Ecto neural progenitor cell (in vitro differentiated cells): ENCODE measurements around the gene ITK.
A peak's percentile ranks its signal among the peaks of the same experiment; 100 is the strongest.

ENCODE experiments used
- DNase-seq: peaks from one replicate; pipeline ENCODE4 v3.0.0-alpha.2; 2018; ENCODE audit warnings: low spot score

The ITK gene

GRCh38 chr5:157248821-157249470 lies 68.3 kb downstream of the ITK start:
- no peak for DNase-seq

DNA sequence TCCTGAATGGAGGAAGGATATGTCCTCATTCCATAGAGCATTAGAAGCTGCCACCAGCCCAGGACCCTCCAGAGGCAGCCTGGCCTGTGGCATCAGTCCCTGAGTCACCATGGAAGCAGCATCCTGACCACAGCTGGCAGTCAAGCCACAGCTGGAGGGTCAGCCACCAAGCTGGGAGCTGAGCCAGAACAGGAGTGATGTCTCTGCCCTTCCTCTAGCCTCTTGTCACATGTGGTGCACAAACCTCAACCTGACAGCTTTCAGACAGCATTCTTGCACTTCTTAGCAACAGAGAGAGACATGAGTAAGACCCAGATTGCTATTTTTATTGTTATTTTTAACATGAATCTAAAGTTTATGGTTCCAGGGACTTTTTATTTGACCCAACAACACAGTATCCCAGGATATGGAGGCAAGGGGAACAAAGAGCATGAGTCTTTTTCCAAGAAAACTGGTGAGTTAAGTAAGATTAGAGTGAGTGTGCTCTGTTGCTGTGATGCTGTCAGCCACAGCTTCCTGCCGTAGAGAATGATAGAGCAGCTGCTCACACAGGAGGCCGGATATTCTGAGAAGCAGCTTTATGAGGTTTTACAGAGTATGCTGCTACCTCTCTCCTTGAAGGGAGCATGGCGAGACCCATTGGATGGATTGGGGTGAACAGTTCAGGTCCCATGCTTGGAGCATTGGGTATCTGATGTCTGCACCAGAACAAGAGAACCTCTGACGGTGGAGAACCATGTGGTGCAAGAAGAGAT lies 72.2 kb downstream of the ITK start:
- no peak for DNase-seq

GRCh38 chr5:157253547-157253946 lies 72.9 kb downstream of the ITK start:
- peak; percentile 62 for DNase-seq

GRCh38 chr5:157258450-157258849 lies 77.8 kb downstream of the ITK start:
- no peak for DNase-seq

DNA sequence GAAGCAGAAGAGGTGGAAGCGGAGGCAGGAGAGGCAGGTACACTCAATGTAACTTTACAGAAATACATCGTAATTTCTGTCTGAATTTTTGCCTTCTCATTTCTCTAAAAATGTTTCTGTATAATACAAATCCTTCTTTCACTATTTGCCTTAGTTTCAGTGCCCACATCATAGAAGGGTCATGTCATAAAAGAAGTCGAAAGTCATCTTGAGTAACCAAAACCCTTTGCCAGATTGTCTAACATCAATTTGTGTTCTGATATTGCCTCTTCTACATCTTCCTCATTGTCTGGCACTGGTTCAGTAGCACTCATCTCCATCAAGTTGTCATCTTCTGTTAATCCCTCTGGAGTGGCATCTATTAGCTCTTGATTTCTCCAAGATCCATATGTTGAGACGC lies 79.1 kb downstream of the ITK start:
- DNase-seq: no peak

DNA sequence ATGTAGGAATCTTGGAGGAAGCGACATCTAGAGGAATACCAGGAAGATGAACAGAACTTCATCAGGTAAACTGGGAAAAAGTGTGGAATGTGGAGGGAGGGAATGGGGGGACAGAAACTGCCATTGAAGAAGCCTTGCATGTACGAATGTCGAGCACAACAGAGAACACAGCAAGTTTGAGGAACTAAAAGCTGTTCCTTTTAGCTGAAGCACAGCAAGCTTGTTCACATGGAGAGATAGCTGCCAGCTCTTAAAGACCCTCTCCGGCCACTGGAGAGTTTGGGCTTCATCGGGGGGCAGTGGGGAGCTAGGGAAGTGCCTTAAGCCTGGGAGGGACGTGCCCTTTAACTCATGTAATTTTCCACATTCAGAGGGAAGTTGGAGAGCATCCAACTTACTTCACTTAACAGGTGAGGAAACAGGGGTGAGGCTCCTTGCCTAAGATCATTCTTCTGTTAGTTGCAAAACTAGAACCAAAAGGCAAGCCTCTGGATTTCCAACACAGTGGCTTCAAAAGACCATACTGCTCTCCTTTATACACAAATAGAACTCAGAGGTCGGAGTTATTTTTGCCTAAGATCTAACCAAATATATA lies 83.0 kb downstream of the ITK start:
- DNase-seq: no peak

GRCh38 chr5:157265714-157266285 lies 85.2 kb downstream of the ITK start, which contains the start of gene CYFIP2:
TSS of gene CYFIP2 (plus strand) at chr5:157266123. CDS start at chr5:157285362, 19,239 bp downstream.
- peak; percentile 84 for DNase-seq

- DNase-seq: peak; percentile 73
Observed at GRCh38 chr5:157266286-157267007, 85.8 kb downstream of the ITK start.

GRCh38 chr5:157267025-157267424 lies 86.4 kb downstream of the ITK start:
- DNase-seq: no peak

- DNase-seq: no peak
Observed at GRCh38 chr5:157267761-157268480, 87.3 kb downstream of the ITK start.

DNA sequence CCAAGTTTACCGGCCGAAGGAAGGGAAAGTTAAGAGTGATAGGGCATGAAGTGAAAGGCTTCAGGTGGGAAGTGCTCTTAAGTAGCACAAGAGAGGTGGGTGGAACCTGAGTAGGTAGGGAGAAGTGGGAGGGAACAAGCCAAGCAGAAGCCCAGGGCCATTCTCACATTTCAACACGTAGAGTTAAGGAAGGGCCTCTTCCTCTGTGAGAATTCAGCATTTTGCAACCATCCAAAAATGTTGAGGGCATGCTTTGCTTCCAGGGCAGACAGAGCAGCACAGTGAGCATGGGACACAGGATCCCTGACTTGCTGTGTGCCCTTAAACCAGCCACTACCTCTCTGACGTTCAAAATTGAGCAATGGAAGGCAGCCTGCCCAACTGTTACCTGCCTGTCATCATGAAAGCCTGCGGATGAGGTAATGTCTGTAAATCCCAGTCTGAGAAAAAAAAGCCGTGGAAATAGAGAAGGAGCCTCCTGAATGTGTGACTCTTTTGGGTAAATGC lies 88.6 kb downstream of the ITK start:
- no peak for DNase-seq

DNA sequence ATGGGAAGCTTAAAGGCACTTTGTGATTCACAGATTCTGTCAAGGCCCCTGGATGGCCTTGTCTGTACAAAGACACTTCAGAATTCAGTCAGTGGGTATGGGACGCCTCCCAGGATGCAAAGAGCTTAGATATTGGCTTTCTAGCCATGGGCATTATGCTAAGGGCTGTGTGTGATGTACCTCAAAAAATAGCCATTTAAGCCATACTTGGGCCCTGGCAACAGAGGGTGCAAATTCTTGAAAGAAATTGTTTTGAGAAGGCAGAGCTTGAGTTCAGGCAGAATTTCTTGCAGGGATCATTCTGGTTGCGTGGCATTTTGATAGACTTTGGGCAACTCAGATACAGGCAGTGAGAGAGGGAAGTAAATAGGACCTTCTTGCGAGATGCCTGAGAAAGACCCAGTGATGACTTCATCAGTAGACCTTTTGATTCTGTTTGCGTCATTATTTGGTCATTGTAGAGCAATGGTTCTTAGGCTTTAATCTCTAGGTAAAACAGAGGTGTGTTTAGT lies 89.2 kb downstream of the ITK start:
- DNase-seq: no peak

DNA sequence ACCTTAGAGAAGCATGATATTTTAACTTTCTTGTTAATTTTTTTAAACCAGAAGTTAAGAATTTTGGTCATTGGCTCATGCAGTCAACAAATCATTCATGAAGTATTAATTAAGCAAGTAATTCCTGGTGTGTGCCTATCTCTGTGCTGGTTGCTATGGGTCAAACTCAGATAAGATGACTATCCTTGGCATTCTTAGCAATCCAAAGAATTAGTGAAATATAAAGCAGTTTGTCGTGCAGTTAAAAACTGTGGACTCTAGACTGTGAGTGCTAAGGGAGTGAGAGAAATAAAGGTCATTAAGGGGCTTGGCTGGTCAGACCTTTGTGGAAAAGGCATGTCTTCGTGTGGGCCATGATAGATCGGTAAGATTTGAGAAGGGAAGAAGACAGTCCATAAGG lies 90.1 kb downstream of the ITK start:
- no peak for DNase-seq

GRCh38 chr5:157271740-157272271 lies 91.2 kb downstream of the ITK start:
- DNase-seq: no peak

GRCh38 chr5:157273131-157273556 lies 92.5 kb downstream of the ITK start:
- DNase-seq: no peak

- no peak for DNase-seq
Observed at GRCh38 chr5:157275403-157275802, 94.8 kb downstream of the ITK start.

- no peak for DNase-seq
Observed at GRCh38 chr5:157278319-157279037, 97.8 kb downstream of the ITK start.

DNA sequence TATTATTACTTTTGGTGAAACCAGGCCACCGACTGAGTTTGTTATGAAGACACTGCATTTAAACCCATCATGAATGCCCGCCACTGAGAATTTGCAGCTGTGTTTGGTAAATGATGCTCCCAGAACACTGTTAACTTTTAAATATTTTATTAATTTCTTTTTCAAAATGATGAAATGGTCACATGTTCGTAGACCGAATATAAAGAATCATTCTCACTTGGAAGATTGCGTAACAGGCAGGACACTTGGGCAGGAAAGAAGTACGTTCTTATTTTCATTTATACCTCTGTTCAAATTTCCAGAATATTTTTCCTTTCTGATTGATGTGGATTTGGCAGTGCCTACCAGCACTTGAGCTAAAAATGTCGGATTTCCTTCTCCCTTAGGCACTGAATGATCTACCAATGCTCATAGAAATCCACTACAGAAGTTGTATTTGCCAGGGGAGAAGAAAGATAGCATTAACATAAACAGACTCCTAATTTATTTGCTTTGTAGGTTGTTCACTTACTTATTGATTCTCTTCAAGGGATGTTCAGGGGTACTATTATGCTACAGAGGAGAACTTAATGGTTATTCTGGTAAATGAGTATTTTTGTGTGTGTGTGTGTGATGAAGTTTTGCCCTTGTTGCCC lies 99.1 kb downstream of the ITK start:
- no peak for DNase-seq

- no peak for DNase-seq
Observed at GRCh38 chr5:157280927-157281326, 100.3 kb downstream of the ITK start.

- DNase-seq: no peak
Observed at GRCh38 chr5:157282150-157282549, 101.5 kb downstream of the ITK start.
